ENCODE results near the gene TRIO. TPM values are rescaled to one million over a fixed set of nuclear protein-coding genes. Genes with fewer than 3 reads are reported as not detected.
"Not testable (repeated sequence)": the region's sequence is repeated elsewhere in the genome, so short reads cannot be mapped to it uniquely, and the experiment has no call there.

TRIO gene
- total RNA-seq, 2 experiments from 2014 or later: 5.7 to 15.7 TPM

GRCh38 chr5:14197056-14197455 lies 53.9 kb downstream of the TRIO start:
- ATAC-seq: no peak
- peaks cover 23% of the 10 kb centered on the region for H3K27me3 Mint-ChIP-seq
- no peak for DNase-seq
- CTCF ChIA-PET: no interaction called here
- H3K4me3 Mint-ChIP-seq: no peak overlapping the region
- no peak overlapping the region for H3K27ac Mint-ChIP-seq
- H3K4me1 Mint-ChIP-seq: no peaks in the 10 kb centered on the region
- H3K36me3 Mint-ChIP-seq: no peaks in the 10 kb centered on the region
- no peaks in the 10 kb centered on the region for H3K9me3 Mint-ChIP-seq (ENCODE audit: low read depth)

GRCh38 chr5:14199902-14200301 lies 56.8 kb downstream of the TRIO start:
- H3K4me3 Mint-ChIP-seq: no peak overlapping the region
- no peaks in the 10 kb centered on the region for H3K4me1 Mint-ChIP-seq
- DNase-seq (no peak), ATAC-seq (no peak)
- CTCF ChIA-PET: no interaction called here
- H3K36me3 Mint-ChIP-seq: no peaks in the 10 kb centered on the region
- peaks cover 19% of the 10 kb centered on the region for H3K27me3 Mint-ChIP-seq
- H3K9me3 Mint-ChIP-seq (ENCODE audit: low read depth): no peaks in the 10 kb centered on the region
- H3K27ac Mint-ChIP-seq: no peak overlapping the region

- DNase-seq (no peak), ATAC-seq (no peak)
- Mint-ChIP-seq H3K9me3 (ENCODE audit: low read depth) (no peaks in the 10 kb centered on the region), H3K27me3 (peaks cover 14% of the 10 kb centered on the region), H3K27ac (no peak overlapping the region), H3K4me1 (no peaks in the 10 kb centered on the region), H3K36me3 (no peaks in the 10 kb centered on the region), H3K4me3 (no peak overlapping the region)
- CTCF ChIA-PET: no interaction called here
These were observed 57.3 kb downstream of the TRIO start for GRCh38 chr5:14200312-14200990.

GRCh38 chr5:14201325-14202045 lies 58.3 kb downstream of the TRIO start:
- no peak overlapping the region for H3K4me3 Mint-ChIP-seq
- CTCF ChIA-PET: no interaction called here
- ATAC-seq: no peak
- H3K36me3 Mint-ChIP-seq: no peaks in the 10 kb centered on the region
- no peak overlapping the region for H3K27ac Mint-ChIP-seq
- no peaks in the 10 kb centered on the region for H3K9me3 Mint-ChIP-seq (ENCODE audit: low read depth)
- H3K27me3 Mint-ChIP-seq: peaks cover 9% of the 10 kb centered on the region
- DNase-seq: no peak
- no peaks in the 10 kb centered on the region for H3K4me1 Mint-ChIP-seq

- CTCF ChIA-PET: no interaction called here
- Mint-ChIP-seq H3K27me3 (peaks cover 4% of the 10 kb centered on the region), H3K27ac (no peak overlapping the region)
These were observed 59.3 kb downstream of the TRIO start for GRCh38 chr5:14202462-14202861.

GRCh38 chr5:14204011-14204670 lies 61.0 kb downstream of the TRIO start:
- CTCF ChIA-PET: no interaction called here
- no peaks in the 10 kb centered on the region for H3K36me3 Mint-ChIP-seq
- H3K4me3 Mint-ChIP-seq: no peak overlapping the region
- ATAC-seq: no peak
- no peak overlapping the region for H3K27ac Mint-ChIP-seq
- H3K4me1 Mint-ChIP-seq: peaks cover 6% of the 10 kb centered on the region
- no peak for DNase-seq
- H3K9me3 Mint-ChIP-seq (ENCODE audit: low read depth): no peaks in the 10 kb centered on the region
- no peaks in the 10 kb centered on the region for H3K27me3 Mint-ChIP-seq

More at GRCh38 chr5:14202462-14202861, 59.3 kb downstream of the TRIO start:
- Mint-ChIP-seq H3K9me3 (ENCODE audit: low read depth) (no peaks in the 10 kb centered on the region), H3K36me3 (no peaks in the 10 kb centered on the region), H3K4me1 (no peaks in the 10 kb centered on the region), H3K4me3 (no peak overlapping the region)
- DNase-seq: no peak
- ATAC-seq: no peak

GRCh38 chr5:14204785-14205321 lies 61.7 kb downstream of the TRIO start:
- Mint-ChIP-seq H3K4me1 (peaks cover 6% of the 10 kb centered on the region), H3K27ac (no peak overlapping the region), H3K4me3 (no peak overlapping the region), H3K9me3 (ENCODE audit: low read depth) (no peaks in the 10 kb centered on the region), H3K36me3 (no peaks in the 10 kb centered on the region), H3K27me3 (no peaks in the 10 kb centered on the region)
- DNase-seq (no peak), ATAC-seq (no peak)
- CTCF ChIA-PET: no interaction called here

GRCh38 chr5:14206028-14206725 lies 63.0 kb downstream of the TRIO start:
- Mint-ChIP-seq H3K4me3 (no peak overlapping the region), H3K9me3 (ENCODE audit: low read depth) (no peaks in the 10 kb centered on the region)
- CTCF ChIA-PET: no interaction called here

GRCh38 chr5:14207428-14207827 lies 64.3 kb downstream of the TRIO start:
- not testable (repeated sequence) for H3K9me3 Mint-ChIP-seq (ENCODE audit: low read depth)

More at GRCh38 chr5:14206028-14206725, 63.0 kb downstream of the TRIO start:
- H3K36me3 Mint-ChIP-seq: no peaks in the 10 kb centered on the region
- DNase-seq: no peak
- H3K27me3 Mint-ChIP-seq: peaks cover 5% of the 10 kb centered on the region
- peaks cover 6% of the 10 kb centered on the region for H3K4me1 Mint-ChIP-seq
- no peak for ATAC-seq
- H3K27ac Mint-ChIP-seq: no peak overlapping the region

GRCh38 chr5:14208071-14209021 lies 65.2 kb downstream of the TRIO start:
- Mint-ChIP-seq H3K27ac (peak overlapping the region; percentile 8), H3K4me3 (no peak overlapping the region), H3K36me3 (no peaks in the 10 kb centered on the region), H3K9me3 (ENCODE audit: low read depth) (no peaks in the 10 kb centered on the region), H3K4me1 (peaks cover 6% of the 10 kb centered on the region), H3K27me3 (peaks cover 8% of the 10 kb centered on the region)
- CTCF ChIA-PET: interaction anchor here (1.1 kb wide), 1 partner anchor 98 kb away, joined by 3 read pairs; no protein-coding TSS in a partner anchor
- no peak for DNase-seq
- no peak for ATAC-seq

More at GRCh38 chr5:14207428-14207827, 64.3 kb downstream of the TRIO start:
- H3K27ac Mint-ChIP-seq, H3K4me1 Mint-ChIP-seq, DNase-seq, H3K27me3 Mint-ChIP-seq, H3K4me3 Mint-ChIP-seq, H3K36me3 Mint-ChIP-seq, CTCF ChIA-PET, ATAC-seq: not testable (repeated sequence)

GRCh38 chr5:14209222-14209822 lies 66.2 kb downstream of the TRIO start:
- ATAC-seq (no peak), DNase-seq (no peak)
- no peaks in the 10 kb centered on the region for H3K9me3 Mint-ChIP-seq (ENCODE audit: low read depth)
- peaks cover 16% of the 10 kb centered on the region for H3K27me3 Mint-ChIP-seq
- no peak overlapping the region for H3K27ac Mint-ChIP-seq
- CTCF ChIA-PET: interaction anchor here (1.1 kb wide), 1 partner anchor 99 kb away, joined by 3 read pairs; no protein-coding TSS in a partner anchor
- H3K4me3 Mint-ChIP-seq: no peak overlapping the region
- H3K4me1 Mint-ChIP-seq: peaks cover 6% of the 10 kb centered on the region
- H3K36me3 Mint-ChIP-seq: no peaks in the 10 kb centered on the region

- no peak for DNase-seq
- Mint-ChIP-seq H3K4me3 (no peak overlapping the region), H3K27me3 (peaks cover 22% of the 10 kb centered on the region), H3K4me1 (peaks cover 6% of the 10 kb centered on the region), H3K36me3 (no peaks in the 10 kb centered on the region), H3K27ac (no peak overlapping the region), H3K9me3 (ENCODE audit: low read depth) (no peaks in the 10 kb centered on the region)
- CTCF ChIA-PET: interaction anchor here (1.1 kb wide), 1 partner anchor 100 kb away, joined by 3 read pairs; no protein-coding TSS in a partner anchor
- ATAC-seq: no peak
These were observed 66.7 kb downstream of the TRIO start for GRCh38 chr5:14209836-14210235.

Measured in activated CD8-positive, alpha-beta memory T cell treated with anti-CD3 and anti-CD28 coated beads, Interleukin-2, amount 10 ng/mL, durations not matched to agents 7 days and 5 days (primary cell).